GM19328 (cell line): ENCODE data around the gene TAL2.

Source experiments
- ATAC-seq: cut with Tn5 transposase; IDR thresholded peaks from one replicate; pipeline ENCODE4 v1.9.1; 2021; ENCODE audit warnings: mild to moderate bottlenecking, moderate library complexity; ENCODE audit not compliant: unreplicated experiment

Gene TAL2

DNA sequence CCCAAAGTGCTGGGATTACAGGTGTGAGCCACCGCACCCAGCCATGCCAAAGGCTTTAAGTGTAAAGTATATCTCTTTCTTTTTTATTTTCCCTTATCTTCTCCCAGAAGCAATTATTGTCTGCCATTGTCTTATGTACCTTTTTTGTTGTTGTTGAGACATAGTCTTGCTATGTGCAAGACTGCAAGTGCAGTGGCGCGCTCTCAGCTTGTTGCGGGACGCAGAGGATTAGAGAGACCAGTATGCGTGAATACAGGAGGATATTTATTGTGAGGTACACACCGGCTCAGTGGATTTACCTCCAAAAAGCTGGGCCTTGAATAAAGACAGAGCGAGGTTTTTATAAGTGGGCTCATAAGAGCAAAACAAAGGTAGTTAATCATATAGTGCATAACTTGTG is 43.9 kb downstream of the TAL2 start:
- no peak for ATAC-seq

DNA sequence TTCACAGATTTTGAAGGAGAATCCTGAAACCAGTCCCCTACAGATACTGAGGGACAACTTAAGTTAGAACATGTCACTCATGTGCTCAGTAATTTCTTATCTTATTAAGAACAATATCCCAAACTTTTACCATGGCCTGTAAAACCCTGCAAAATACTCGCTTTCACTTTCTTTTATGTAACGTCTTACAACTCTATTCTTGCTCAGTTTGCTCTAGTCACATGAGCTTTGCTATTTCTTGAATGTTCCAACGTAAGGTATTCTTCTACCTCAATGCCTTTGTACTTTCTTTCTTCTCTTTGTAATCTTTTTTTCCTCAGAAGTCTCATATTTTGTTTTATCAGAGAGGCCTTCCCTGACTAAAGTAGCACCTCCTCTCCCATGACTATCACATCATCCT is 46.1 kb downstream of the TAL2 start:
- ATAC-seq, result peak; percentile 59

DNA sequence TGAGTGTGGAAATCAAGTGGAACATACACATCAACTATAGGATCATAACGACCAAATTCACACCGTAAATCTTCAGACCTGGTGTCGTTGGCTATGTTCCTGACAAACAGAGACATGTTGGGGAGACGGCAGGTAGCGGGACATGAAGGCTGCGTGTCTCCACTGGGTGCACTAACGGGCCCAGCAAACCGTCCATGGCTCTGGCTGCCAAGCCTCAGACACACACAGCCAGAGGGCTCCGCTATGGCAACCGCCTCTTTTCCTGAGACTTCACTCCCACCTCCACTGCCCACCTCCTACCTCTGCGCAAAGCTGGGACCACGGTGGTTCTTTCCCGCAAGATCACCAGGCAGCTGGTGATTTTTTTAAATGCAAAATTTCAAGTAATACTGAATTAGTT is 48.4 kb downstream of the TAL2 start:
- no peak for ATAC-seq

DNA sequence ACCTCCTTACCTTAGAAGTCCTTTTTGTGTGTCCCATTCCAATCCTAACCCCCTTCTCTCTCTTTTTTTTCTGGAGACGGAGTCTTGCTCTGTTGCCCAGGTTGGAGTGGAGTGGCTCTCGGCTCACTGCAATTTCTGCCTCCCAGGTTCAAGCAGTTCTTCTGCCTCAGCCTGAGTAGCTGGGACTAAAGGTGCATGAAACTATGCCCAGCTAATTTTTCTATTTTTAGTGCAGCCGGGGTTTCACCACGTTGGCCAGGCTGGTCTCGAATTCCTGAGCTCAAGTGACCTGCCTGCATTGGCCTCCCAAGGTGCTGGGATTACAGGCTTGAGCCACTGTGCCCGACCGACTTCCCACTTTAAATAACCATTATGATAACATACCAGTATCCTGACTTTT is 49.6 kb downstream of the TAL2 start:
- ATAC-seq, result no peak

GRCh38 chr9:105712297-105712696 is 50.0 kb downstream of the TAL2 start:
- no peak for ATAC-seq
